ENCODE results near the gene TMEM121B. TPM values are rescaled to one million over a fixed set of nuclear protein-coding genes. Genes with fewer than 3 reads are reported as not detected.

Gene TMEM121B
- total RNA-seq, 1 experiment from 2014 or later = not detected

DNA sequence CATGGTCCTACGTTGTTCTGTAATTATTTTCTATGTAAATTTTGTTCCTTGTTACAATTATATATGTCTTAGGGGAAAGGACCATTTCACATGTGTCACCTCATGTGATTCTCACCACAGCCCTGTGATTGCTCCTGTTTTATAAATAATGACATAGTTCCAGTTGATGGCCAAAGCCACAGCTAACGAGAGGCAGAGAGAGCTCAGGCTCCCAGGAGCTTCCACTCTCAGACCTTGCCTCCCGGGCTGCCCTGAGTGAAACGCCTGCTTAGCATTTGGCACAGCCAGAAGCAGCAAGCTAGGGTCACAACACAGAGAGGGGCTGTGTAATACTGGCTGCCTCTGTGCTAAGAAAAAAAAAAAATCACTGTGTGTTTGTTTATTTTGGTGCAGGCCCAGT is 5.9 kb downstream of the TMEM121B start:
- POLR2A ChIA-PET = interaction anchor here (0.6 kb wide), 1 partner anchor 697 kb away, joined by 3 read pairs; no protein-coding TSS in a partner anchor

DNA sequence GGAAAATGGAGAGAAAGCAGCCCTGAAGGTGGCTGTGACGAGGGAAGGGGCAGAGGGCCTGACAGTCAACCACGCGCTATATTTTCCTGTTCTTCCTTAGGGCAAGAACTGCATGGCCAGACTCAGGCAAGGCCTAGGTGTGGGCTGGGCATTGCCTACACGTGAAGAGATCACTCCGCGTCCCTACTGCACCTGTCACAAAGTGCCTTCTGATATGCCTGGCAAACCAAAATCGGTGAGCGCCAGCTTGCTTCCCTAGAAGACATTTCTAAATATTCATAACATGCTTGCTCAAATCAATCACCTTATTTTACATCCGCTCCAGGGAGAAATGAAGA is 6.3 kb downstream of the TMEM121B start:
- TF ChIP-seq, protein P1, sequence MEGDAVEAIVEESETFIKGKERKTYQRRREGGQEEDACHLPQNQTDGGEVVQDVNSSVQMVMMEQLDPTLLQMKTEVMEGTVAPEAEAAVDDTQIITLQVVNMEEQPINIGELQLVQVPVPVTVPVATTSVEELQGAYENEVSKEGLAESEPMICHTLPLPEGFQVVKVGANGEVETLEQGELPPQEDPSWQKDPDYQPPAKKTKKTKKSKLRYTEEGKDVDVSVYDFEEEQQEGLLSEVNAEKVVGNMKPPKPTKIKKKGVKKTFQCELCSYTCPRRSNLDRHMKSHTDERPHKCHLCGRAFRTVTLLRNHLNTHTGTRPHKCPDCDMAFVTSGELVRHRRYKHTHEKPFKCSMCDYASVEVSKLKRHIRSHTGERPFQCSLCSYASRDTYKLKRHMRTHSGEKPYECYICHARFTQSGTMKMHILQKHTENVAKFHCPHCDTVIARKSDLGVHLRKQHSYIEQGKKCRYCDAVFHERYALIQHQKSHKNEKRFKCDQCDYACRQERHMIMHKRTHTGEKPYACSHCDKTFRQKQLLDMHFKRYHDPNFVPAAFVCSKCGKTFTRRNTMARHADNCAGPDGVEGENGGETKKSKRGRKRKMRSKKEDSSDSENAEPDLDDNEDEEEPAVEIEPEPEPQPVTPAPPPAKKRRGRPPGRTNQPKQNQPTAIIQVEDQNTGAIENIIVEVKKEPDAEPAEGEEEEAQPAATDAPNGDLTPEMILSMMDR (IDR thresholded peaks at IDR 0.05; ENCODE audit: unreplicated experiment) = no peak
- intact Hi-C loops (cut with micrococcal nuclease) = no loop called here
- DNase-seq (ENCODE audit: unreplicated experiment) = no peak
- no TSS peak for BruUV-seq (replicated peaks)
- H3K9me3 Mint-ChIP-seq (ENCODE audit: unreplicated experiment) = no peaks in the 10 kb centered on the region
- CTCF ChIA-PET = interaction anchor here (0.6 to 1.1 kb wide), 6 partner anchors 17 to 387 kb away, joined by 3 to 4 read pairs (median 3); no protein-coding TSS in a partner anchor
- no peak overlapping the region for H3K4me3 Mint-ChIP-seq (ENCODE audit: unreplicated experiment)
- no peaks in the 10 kb centered on the region for H3K4me1 Mint-ChIP-seq (ENCODE audit: insufficient read depth, unreplicated experiment)
- peaks cover 11% of the 10 kb centered on the region for H3K27me3 Mint-ChIP-seq (ENCODE audit: insufficient read depth, unreplicated experiment)
- H3K36me3 Mint-ChIP-seq (ENCODE audit: insufficient read depth, unreplicated experiment) = peaks cover 5% of the 10 kb centered on the region
- POLR2A ChIA-PET = no interaction called here
- H3K27ac Mint-ChIP-seq (ENCODE audit: low read depth, unreplicated experiment) = no peak overlapping the region

More for the DNA sequence above, 5.9 kb downstream of the TMEM121B start:
- no peak overlapping the region for H3K4me3 Mint-ChIP-seq (ENCODE audit: unreplicated experiment)
- no peaks in the 10 kb centered on the region for H3K9me3 Mint-ChIP-seq (ENCODE audit: unreplicated experiment)
- TF ChIP-seq, protein P1 (IDR thresholded peaks at IDR 0.05; ENCODE audit: unreplicated experiment) = no peak
- no peaks in the 10 kb centered on the region for H3K4me1 Mint-ChIP-seq (ENCODE audit: insufficient read depth, unreplicated experiment)
- H3K27ac Mint-ChIP-seq (ENCODE audit: low read depth, unreplicated experiment) = no peak overlapping the region
- intact Hi-C loops (cut with micrococcal nuclease) = no loop called here
- CTCF ChIA-PET = interaction anchor here (0.6 to 1.1 kb wide), 5 partner anchors 17 to 305 kb away, joined by 3 to 5 read pairs (median 3); no protein-coding TSS in a partner anchor
- H3K36me3 Mint-ChIP-seq (ENCODE audit: insufficient read depth, unreplicated experiment) = peaks cover 5% of the 10 kb centered on the region
- peaks cover 11% of the 10 kb centered on the region for H3K27me3 Mint-ChIP-seq (ENCODE audit: insufficient read depth, unreplicated experiment)
- DNase-seq (ENCODE audit: unreplicated experiment) = no peak
- no TSS peak for BruUV-seq (replicated peaks)

DNA sequence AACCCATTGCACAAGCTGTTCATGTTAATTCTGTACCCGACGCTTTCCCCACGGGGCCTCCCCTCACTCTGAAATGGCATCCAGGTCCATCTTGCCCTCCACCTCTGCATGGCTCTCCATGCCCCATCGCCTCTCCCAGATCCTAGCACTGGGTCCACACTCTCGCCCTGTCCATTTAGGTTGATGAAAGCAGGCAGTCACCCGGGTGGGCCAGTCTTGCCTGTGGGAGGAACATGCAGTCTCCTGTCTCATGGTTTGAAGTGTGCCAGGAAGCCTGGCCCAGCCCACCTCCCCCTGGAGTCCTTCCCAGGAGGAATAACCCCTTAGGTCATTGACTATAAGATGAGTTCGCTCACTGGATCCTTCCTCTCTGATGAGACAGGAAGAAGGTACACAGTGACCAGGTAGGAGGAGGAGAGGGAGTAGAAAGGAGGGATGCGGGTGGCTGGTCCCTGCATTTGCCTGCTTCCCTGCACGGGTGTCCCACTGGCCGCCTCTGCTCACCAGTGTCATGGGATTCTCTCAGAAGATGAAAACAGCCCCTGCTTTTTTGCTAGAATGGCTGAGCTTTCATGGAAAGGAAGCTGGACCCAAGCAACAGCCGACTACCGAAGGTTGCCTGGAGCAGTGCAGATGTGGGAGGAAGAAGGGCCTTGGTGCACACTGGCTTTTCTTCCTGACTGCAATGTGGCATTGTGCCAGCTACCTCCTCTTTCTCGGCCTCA is 6.8 kb downstream of the TMEM121B start:
- H3K36me3 Mint-ChIP-seq (ENCODE audit: insufficient read depth, unreplicated experiment) = peaks cover 5% of the 10 kb centered on the region
- no peaks in the 10 kb centered on the region for H3K4me1 Mint-ChIP-seq (ENCODE audit: insufficient read depth, unreplicated experiment)
- TF ChIP-seq, protein P1 (IDR thresholded peaks at IDR 0.05; ENCODE audit: unreplicated experiment) = no peak
- BruUV-seq (replicated peaks) = no TSS peak
- CTCF ChIA-PET = interaction anchor here (0.6 to 1.1 kb wide), 5 partner anchors 18 to 388 kb away, joined by 3 to 4 read pairs (median 3); no protein-coding TSS in a partner anchor
- DNase-seq (ENCODE audit: unreplicated experiment) = no peak
- intact Hi-C loops (cut with micrococcal nuclease) = no loop called here
- H3K4me3 Mint-ChIP-seq (ENCODE audit: unreplicated experiment) = no peak overlapping the region
- peaks cover 11% of the 10 kb centered on the region for H3K27me3 Mint-ChIP-seq (ENCODE audit: insufficient read depth, unreplicated experiment)
- no peaks in the 10 kb centered on the region for H3K9me3 Mint-ChIP-seq (ENCODE audit: unreplicated experiment)
- POLR2A ChIA-PET = interaction anchor here (0.6 kb wide), 1 partner anchor 143 kb away, joined by 4 read pairs; no protein-coding TSS in a partner anchor
- no peak overlapping the region for H3K27ac Mint-ChIP-seq (ENCODE audit: low read depth, unreplicated experiment)

DNA sequence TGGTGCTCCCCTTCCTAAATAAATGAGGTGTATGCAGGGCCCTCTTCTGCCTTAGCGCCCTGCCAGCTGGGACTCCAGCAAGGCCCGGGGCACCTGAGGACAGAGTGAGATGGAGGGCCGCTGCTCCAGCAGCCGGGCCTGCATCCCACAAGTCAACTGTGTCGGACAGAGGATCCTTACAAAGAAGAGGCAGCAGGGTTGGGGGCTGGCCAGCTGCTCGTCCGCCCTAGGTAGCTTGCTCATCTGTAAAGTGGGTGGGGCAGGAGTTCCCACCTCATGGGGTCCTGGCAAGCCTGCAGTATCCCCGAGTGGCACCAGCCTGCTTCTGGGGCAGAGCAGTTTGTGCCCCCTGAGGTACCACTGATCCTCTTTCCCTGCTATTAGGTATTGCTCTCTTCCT is 7.6 kb downstream of the TMEM121B start:
- CTCF ChIA-PET = no interaction called here
- DNase-seq (ENCODE audit: unreplicated experiment) = no peak
- TF ChIP-seq, protein P1 (IDR thresholded peaks at IDR 0.05; ENCODE audit: unreplicated experiment) = no peak
- BruUV-seq (replicated peaks) = no TSS peak
- H3K9me3 Mint-ChIP-seq (ENCODE audit: unreplicated experiment) = no peaks in the 10 kb centered on the region
- intact Hi-C loops (cut with micrococcal nuclease) = no loop called here
- peaks cover 11% of the 10 kb centered on the region for H3K27me3 Mint-ChIP-seq (ENCODE audit: insufficient read depth, unreplicated experiment)
- H3K4me3 Mint-ChIP-seq (ENCODE audit: unreplicated experiment) = no peak overlapping the region
- H3K36me3 Mint-ChIP-seq (ENCODE audit: insufficient read depth, unreplicated experiment) = peaks cover 11% of the 10 kb centered on the region
- H3K27ac Mint-ChIP-seq (ENCODE audit: low read depth, unreplicated experiment) = no peak overlapping the region
- no peaks in the 10 kb centered on the region for H3K4me1 Mint-ChIP-seq (ENCODE audit: insufficient read depth, unreplicated experiment)
- POLR2A ChIA-PET = interaction anchor here (0.6 kb wide), 1 partner anchor 143 kb away, joined by 4 read pairs; no protein-coding TSS in a partner anchor

Data from MCF 10A (cell line).